Stimulated activated CD4-positive, alpha-beta T cell treated with anti-CD3 and anti-CD28 coated beads, TNF-alpha, amount 100 ng/mL, for 1 hour (primary cell): ENCODE results near the gene ZSWIM6.
A peak's percentile ranks its signal among the peaks of the same experiment; 100 is the strongest.
"Not testable (repeated sequence)": the region's sequence is repeated elsewhere in the genome, so short reads cannot be mapped to it uniquely, and the experiment has no call there.

Source experiments
- DNase-seq, 3 donors: peaks; one replicate each; pipeline ENCODE4 v3.0.0-alpha.2; 2020; ENCODE audit warnings: low read depth in 3 of 3, low spot score in 1 of 3

Gene ZSWIM6

GRCh38 chr5:61405511-61406295 lies 73.6 kb downstream of the ZSWIM6 start:
- no peak for DNase-seq

- not testable (repeated sequence) for DNase-seq
These were observed 74.4 kb downstream of the ZSWIM6 start for GRCh38 chr5:61406497-61406896.

GRCh38 chr5:61407706-61408270 lies 75.7 kb downstream of the ZSWIM6 start:
- no peak for DNase-seq

GRCh38 chr5:61408476-61409168 lies 76.6 kb downstream of the ZSWIM6 start:
- DNase-seq: peak; percentile 87 to 95 (median 90)

GRCh38 chr5:61409568-61409967 lies 77.5 kb downstream of the ZSWIM6 start:
- no peak for DNase-seq

- no peak for DNase-seq
These were observed 78.8 kb downstream of the ZSWIM6 start for GRCh38 chr5:61410811-61411210.

GRCh38 chr5:61412361-61412760 lies 80.3 kb downstream of the ZSWIM6 start:
- no peak for DNase-seq

GRCh38 chr5:61413205-61413604 lies 81.1 kb downstream of the ZSWIM6 start:
- DNase-seq: not testable (repeated sequence)

- no peak for DNase-seq
These were observed 82.7 kb downstream of the ZSWIM6 start for GRCh38 chr5:61414806-61415205.

- no peak for DNase-seq
These were observed 84.0 kb downstream of the ZSWIM6 start for GRCh38 chr5:61416010-61416409.

GRCh38 chr5:61416420-61416819 lies 84.4 kb downstream of the ZSWIM6 start:
- no peak for DNase-seq

- no peak for DNase-seq
These were observed 85.3 kb downstream of the ZSWIM6 start for GRCh38 chr5:61417340-61417739.

GRCh38 chr5:61417851-61418250 lies 85.8 kb downstream of the ZSWIM6 start:
- DNase-seq: no peak

- no peak for DNase-seq
These were observed 87.0 kb downstream of the ZSWIM6 start for GRCh38 chr5:61419106-61419505.

- no peak for DNase-seq
These were observed 88.0 kb downstream of the ZSWIM6 start for GRCh38 chr5:61420016-61420415.

- not testable (repeated sequence) for DNase-seq
These were observed 89.2 kb downstream of the ZSWIM6 start for GRCh38 chr5:61421262-61421661.

- no peak for DNase-seq
These were observed 91.6 kb downstream of the ZSWIM6 start for GRCh38 chr5:61423487-61424145.

- DNase-seq: no peak
These were observed 93.9 kb downstream of the ZSWIM6 start for GRCh38 chr5:61425918-61426317.

GRCh38 chr5:61429906-61430305 lies 97.8 kb downstream of the ZSWIM6 start:
- DNase-seq: no peak

- no peak for DNase-seq
These were observed 100.0 kb downstream of the ZSWIM6 start for GRCh38 chr5:61431923-61432620.

- no peak for DNase-seq
These were observed 103.3 kb downstream of the ZSWIM6 start for GRCh38 chr5:61435368-61435767.
